Stimulated activated CD4-positive, alpha-beta T cell treated with anti-CD3 and anti-CD28 coated beads, Interleukin-2, amount 100 ng/mL, for 4 hours (primary cell): ENCODE measurements around the gene EHD4.
A peak's percentile ranks its signal among the peaks of the same experiment; 100 is the strongest.

Source experiments
- DNase-seq: peaks from one replicate; pipeline ENCODE4 v3.0.0-alpha.2; 2020; ENCODE audit warnings: low read depth

Gene EHD4

GRCh38 chr15:41881086-41881485 lies 91.3 kb downstream of the EHD4 start:
- no peak for DNase-seq

GRCh38 chr15:41880156-41880877 lies 92.0 kb downstream of the EHD4 start:
- DNase-seq = no peak

GRCh38 chr15:41879321-41879845 lies 93.0 kb downstream of the EHD4 start:
- no peak for DNase-seq

GRCh38 chr15:41878355-41878699 lies 94.0 kb downstream of the EHD4 start:
- DNase-seq = no peak

DNA sequence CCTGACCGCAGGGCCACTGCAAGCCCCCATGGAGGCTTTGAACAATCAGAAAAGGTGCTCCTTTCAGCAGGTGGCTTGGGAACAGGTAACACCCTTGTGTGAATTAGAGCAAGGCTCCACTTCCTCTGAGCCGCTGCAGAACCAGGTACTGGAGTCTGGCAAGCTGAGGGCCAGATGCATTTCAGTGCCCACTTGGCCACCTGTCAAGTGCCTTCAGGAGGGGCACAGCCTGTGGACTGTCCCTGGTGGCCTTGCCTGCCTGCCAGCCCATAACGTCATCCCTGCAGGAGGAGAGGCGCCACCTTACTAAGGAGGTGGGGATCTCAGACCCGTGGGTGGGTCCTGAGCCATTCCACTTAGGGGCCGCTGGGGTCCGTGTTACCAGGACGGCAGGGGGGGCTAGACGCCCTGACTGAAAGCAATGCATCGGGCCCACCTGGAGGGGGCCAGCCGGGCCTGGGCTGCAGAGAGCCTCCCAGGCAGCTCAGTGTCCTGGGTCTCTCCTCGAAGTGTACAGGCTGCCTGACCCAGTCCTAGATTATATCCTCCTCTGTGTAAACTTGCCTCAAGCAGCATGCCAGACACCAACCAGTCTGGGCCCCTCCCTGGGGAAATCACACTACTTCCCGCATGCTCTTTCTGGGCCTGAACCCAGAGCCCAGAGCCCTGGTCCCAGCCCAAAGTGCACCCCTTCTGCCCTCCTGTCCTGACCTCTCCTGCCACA lies 94.6 kb downstream of the EHD4 start:
- DNase-seq = no peak

DNA sequence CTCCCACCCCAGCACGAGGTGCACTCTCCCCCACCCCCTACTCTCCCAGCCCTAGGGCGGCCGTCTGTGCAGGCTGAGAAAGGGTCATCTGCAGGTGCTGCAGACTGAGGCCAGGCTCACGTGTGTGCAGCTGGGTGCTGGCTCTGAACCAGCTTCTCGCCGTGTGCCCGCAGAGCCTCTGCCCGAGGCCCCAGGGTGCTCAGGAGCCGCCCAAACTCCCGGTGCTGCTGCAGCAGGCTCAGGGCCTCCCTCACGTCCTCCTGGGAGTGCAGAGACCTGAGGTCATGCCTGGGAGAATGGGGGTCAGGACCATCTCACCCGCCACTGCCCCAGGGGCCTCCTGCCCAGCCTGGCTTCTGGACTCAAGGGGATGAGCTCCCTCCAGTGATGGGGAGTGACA lies 95.7 kb downstream of the EHD4 start:
- DNase-seq = no peak

GRCh38 chr15:41876007-41876406 lies 96.3 kb downstream of the EHD4 start:
- no peak for DNase-seq

GRCh38 chr15:41874736-41875135 lies 97.6 kb downstream of the EHD4 start:
- DNase-seq = no peak

GRCh38 chr15:41873711-41874110 lies 98.6 kb downstream of the EHD4 start:
- no peak for DNase-seq

- no peak for DNase-seq
Measured at GRCh38 chr15:41872166-41872747, 100.1 kb downstream of the EHD4 start.

GRCh38 chr15:41871175-41871905 lies 101.0 kb downstream of the EHD4 start:
- no peak for DNase-seq

- DNase-seq = peak; percentile 39
Measured at GRCh38 chr15:41870689-41871081, 101.7 kb downstream of the EHD4 start.

GRCh38 chr15:41869770-41870688 lies 102.3 kb downstream of the EHD4 start:
- no peak for DNase-seq

DNA sequence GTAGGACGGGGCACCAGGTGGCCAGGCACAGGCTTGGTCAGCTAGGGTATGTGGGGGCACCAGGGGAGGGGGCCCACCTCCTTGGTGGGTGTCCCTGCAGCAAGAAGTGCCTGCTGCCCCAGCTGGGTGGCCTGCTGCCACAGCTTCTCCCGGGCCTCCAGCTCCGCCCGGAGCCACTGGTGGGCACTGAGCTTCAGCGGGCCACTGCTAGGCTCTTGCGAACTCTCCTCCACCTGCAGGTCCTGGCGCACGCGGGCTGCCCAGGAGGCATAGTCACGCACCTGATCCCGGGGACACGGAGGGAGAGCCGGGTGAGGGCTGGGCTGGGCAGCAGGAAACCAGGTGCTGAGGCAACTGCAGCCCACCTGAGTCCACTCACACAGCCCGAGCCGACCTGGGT lies 104.0 kb downstream of the EHD4 start:
- no peak for DNase-seq

GRCh38 chr15:41866872-41867579 lies 105.3 kb downstream of the EHD4 start:
- no peak for DNase-seq

DNA sequence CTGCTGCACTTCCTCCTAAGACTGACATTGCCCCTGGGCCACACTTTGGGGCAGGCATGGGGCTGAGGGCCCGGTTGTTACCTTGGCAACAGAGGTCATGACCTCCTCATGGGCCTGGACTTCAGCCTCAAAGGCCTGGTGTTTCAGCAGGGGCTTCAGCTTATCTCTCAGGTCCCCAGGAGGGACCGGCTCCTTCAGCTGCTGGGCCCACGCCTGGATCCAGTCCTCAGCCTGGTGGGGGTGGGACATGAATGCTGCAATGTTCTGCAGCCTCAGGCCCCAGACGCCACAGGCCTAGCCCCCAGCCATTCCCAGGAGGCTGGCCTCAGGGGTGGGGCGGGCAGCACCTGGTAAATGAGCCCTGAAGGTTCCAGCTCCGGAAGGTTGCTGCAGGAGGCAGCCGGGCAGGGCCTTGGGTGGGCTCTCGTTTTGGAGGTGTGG lies 106.1 kb downstream of the EHD4 start:
- no peak for DNase-seq

GRCh38 chr15:41865490-41866055 lies 106.8 kb downstream of the EHD4 start:
- DNase-seq = no peak

DNA sequence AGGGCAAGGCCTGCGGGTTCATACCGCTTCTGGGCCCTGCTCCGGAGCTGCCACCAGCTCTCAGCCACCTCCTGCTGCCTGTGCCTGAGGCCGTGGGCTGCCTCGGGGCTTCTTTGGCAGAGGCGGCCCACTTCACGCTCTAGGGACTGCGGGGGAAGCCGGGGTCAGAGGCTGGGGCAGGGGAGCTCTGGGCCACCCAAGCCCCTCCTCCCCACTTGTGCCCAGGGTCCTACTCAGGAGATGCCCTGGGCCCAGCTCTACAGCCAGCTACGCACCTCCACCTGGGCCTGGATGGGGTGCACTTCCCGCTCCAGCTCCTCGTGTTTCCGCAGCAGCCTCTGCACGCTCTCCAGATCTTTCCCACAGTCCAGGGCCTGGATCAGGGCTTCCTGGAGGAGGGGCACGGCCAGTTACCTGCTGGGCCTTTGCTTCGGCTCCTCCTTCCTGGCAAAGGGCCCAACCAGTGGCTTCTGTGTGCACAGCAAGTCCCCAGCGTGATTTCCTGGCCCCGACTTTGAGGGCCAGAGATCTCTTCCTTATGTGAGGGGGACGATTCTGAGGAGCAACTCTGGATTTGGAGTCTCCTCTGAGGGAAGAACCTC lies 109.7 kb downstream of the EHD4 start:
- no peak for DNase-seq

DNA sequence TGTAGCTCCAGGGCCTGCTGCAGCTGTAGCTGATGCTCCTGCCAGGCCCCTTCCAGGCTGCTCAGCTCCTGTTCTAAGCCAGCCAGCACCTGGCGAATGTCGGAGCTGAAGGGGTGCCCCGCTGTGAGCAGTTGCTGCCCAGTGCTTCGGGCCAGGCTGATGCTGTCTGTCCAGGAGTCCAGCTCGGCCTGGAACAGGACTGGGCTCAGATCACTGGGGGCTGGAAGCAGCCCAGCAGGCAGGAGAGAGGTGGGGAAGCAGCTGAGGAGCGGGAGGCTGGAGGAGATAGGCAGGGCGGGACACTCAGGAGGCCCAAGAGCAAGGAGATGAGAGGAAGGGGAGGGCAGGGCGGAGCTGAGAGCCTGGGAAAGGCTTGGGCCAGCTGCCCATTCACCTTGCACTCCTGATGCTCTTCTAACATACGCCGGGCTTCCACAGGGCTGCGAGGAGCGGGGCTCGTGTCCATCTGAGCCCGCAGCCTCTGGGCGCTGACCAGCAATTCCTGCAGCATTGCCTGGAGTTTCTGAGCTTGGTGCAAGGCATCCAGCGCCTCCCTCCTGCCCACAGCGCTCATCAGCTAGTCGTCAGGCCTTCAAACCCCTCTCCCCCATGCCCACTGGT lies 110.5 kb downstream of the EHD4 start:
- DNase-seq = no peak
